ENCODE data around the gene SPRED3.

The SPRED3 gene

GRCh38 chr19:38445362-38445761, 56.9 kb downstream of the SPRED3 start:
- DNase-seq (ENCODE audit: low read depth in 2 of 2), result no peak

GRCh38 chr19:38448225-38448624, 59.7 kb downstream of the SPRED3 start:
- DNase-seq (ENCODE audit: low read depth in 2 of 2), result no peak
